ENCODE data around the gene CD163L1. TPM values are rescaled to one million over a fixed set of nuclear protein-coding genes. Genes with fewer than 3 reads are reported as not detected.

The CD163L1 gene
- total RNA-seq = 1.7 and 4.7 TPM in 2 replicates

DNA sequence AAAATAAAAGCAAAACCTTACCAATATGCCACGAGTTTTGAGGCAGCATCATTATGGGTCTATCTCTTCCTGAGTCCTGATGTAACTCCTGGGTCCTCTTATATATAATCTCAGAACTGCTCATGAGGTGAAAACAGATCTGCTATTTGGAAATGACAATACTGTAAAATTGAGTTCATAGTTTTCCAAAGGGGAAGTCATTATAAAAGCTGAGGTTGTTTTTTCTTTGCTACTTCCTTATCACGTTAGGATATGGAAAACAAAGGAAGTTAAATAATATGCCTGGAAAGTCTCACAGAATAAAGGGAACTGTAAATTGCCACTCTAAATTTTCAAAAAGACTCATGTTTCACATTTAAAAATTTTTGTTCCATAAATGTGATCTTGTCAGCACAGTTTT lies at the start of gene CD163L1:
Gene CD163L1 (minus strand): TSS at position 78 of the 400 bp plus-strand sequence. CDS start 26 bp downstream, at position 52.

Other genes with a start within 250 kb of the CD163L1 start
- not detected in 2 replicates for gene ACSM4, start 140.1 kb downstream of the CD163L1 start, total RNA-seq
- gene CD163, start 59.6 kb upstream of the CD163L1 start, total RNA-seq = not detected in 2 replicates
- not detected in 2 replicates for gene APOBEC1, start 221.8 kb upstream of the CD163L1 start, total RNA-seq